ENCODE measurements around the gene LIN37. TPM values are rescaled to one million over a fixed set of nuclear protein-coding genes. Genes with fewer than 3 reads are reported as not detected.

LIN37 gene
- total and polyA plus RNA-seq, 9 of the 15 experiments (the other 6 are each of a cell fraction or from before 2014, with no cell fraction given): 1.2 to 12.5 (median 8.6) TPM

DNA sequence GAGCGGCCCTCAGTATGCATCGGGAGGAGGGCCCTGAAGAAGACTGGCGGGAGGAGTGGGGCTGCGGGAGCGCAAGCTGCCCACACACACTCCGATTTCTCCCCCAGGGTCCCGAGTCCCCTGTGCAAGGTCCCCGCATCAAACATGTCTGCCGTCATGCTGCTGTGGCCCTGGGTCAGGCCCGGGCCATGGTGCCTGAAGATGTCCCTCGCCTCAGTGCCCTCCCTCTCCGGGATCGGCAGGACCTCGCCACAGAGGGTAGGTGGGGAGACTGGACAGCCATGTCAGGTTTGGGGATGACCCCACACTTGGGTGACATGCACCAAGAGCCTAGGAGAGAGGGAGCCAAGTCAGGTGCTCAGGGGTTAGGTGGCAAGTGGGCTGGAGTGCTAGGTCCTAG, 25.9 kb upstream of the LIN37 start:
- TF ChIP-seq, protein P1, sequence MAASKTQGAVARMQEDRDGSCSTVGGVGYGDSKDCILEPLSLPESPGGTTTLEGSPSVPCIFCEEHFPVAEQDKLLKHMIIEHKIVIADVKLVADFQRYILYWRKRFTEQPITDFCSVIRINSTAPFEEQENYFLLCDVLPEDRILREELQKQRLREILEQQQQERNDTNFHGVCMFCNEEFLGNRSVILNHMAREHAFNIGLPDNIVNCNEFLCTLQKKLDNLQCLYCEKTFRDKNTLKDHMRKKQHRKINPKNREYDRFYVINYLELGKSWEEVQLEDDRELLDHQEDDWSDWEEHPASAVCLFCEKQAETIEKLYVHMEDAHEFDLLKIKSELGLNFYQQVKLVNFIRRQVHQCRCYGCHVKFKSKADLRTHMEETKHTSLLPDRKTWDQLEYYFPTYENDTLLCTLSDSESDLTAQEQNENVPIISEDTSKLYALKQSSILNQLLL (CRISPR knock-in tag; IDR thresholded peaks at IDR 0.05; ENCODE audit: borderline replicate concordance): no peak
- TF ChIP-seq, protein P2, sequence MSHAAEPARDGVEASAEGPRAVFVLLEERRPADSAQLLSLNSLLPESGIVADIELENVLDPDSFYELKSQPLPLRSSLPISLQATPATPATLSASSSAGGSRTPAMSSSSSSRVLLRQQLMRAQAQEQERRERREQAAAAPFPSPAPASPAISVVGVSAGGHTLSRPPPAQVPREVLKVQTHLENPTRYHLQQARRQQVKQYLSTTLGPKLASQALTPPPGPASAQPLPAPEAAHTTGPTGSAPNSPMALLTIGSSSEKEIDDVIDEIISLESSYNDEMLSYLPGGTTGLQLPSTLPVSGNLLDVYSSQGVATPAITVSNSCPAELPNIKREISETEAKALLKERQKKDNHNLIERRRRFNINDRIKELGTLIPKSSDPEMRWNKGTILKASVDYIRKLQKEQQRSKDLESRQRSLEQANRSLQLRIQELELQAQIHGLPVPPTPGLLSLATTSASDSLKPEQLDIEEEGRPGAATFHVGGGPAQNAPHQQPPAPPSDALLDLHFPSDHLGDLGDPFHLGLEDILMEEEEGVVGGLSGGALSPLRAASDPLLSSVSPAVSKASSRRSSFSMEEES (CRISPR knock-in tag; IDR thresholded peaks at IDR 0.05): no peak
- TF ChIP-seq JUND (IDR thresholded peaks at IDR 0.05; ENCODE audit: borderline replicate concordance, low read depth, low read length) (no peak), JUND (tag; IDR thresholded peaks at IDR 0.05; ENCODE audit: borderline replicate concordance, low read depth, low read length) (no peak), ZNF785 (CRISPR knock-in tag; IDR thresholded peaks at IDR 0.05) (no peak), SREBF2 (CRISPR knock-in tag; IDR thresholded peaks at IDR 0.05) (no peak), NONO (IDR thresholded peaks at IDR 0.05; ENCODE audit: low read depth in 2 of 2, low read length in 1 of 2) (no peak), POLR2G (IDR thresholded peaks at IDR 0.05; ENCODE audit: low read depth, low read length) (peak; percentile 65), XRCC4 (IDR thresholded peaks at IDR 0.05; ENCODE audit: extremely low read depth, insufficient read depth, insufficient read length) (no peak), SOX6 (IDR thresholded peaks at IDR 0.05) (no peak), CBX2 (IDR thresholded peaks at IDR 0.05; ENCODE audit: insufficient read depth, low read length, poor library complexity, severe bottlenecking) (no peak), RBFOX2 (IDR thresholded peaks at IDR 0.05; ENCODE audit: low read depth, low read length) (peak; percentile 67), ESRRA (IDR thresholded peaks at IDR 0.05; ENCODE audit: borderline replicate concordance, low read depth) (no peak), FOS (IDR thresholded peaks at IDR 0.05; ENCODE audit: extremely low read depth, insufficient read length) (no peak)
- TF ChIP-seq, protein P3, sequence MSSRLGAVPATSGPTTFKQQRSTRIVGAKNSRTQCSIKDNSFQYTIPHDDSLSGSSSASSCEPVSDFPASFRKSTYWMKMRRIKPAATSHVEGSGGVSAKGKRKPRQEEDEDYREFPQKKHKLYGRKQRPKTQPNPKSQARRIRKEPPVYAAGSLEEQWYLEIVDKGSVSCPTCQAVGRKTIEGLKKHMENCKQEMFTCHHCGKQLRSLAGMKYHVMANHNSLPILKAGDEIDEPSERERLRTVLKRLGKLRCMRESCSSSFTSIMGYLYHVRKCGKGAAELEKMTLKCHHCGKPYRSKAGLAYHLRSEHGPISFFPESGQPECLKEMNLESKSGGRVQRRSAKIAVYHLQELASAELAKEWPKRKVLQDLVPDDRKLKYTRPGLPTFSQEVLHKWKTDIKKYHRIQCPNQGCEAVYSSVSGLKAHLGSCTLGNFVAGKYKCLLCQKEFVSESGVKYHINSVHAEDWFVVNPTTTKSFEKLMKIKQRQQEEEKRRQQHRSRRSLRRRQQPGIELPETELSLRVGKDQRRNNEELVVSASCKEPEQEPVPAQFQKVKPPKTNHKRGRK (tag; IDR thresholded peaks at IDR 0.05): no peak
- TF ChIP-seq, protein P4, sequence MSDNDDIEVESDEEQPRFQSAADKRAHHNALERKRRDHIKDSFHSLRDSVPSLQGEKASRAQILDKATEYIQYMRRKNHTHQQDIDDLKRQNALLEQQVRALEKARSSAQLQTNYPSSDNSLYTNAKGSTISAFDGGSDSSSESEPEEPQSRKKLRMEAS (CRISPR knock-in tag; IDR thresholded peaks at IDR 0.05): no peak
- WGBS (ENCODE audit: insufficient coverage, low coverage, missing lambda C conversion rate): 100% methylated on average over 10 of the region's 14 CpGs
- no peak overlapping the region for H2AFZ ChIP-seq (ENCODE audit: low read depth, low read length)
- H3K79me2 ChIP-seq (ENCODE audit: control insufficient read depth, insufficient read depth, low read length): peaks cover 33% of the 10 kb centered on the region
- in situ Hi-C loops (cut with MboI): no loop called here
- H3K36me3 ChIP-seq (ENCODE audit: control insufficient read depth, insufficient read depth, low read length): peaks cover 77% of the 10 kb centered on the region; the same call in 2 of the 3 replicates
- no peak for FAIRE-seq
- intact Hi-C loops (cut with micrococcal nuclease): no loop called here
- H3K4me2 ChIP-seq (ENCODE audit: insufficient read depth, low read length): no peak overlapping the region
- no peak for ATAC-seq
- 0 out of 2 replicates have a peak, but pooled peaks cover 11% of the 10 kb centered on the region for H4K20me1 ChIP-seq (replicated peaks; ENCODE audit: control insufficient read depth, insufficient read depth, low read length)
- ChIA-PET POLR2A (interaction anchor here (1.5 kb wide), 1 partner anchor 18 kb away, joined by 5 read pairs; no protein-coding TSS in a partner anchor), CTCF (ENCODE audit: low intra/inter-chr PET ratio) (no interaction called here)
- H3K4me3 ChIP-seq: no peak overlapping the region
- no peaks in the 10 kb centered on the region for H3K9me1 ChIP-seq (ENCODE audit: control insufficient read depth, insufficient read depth, low read length)
- 0 out of 4 replicates have a peak overlapping the region, but pooled peaks of 1 of the 2 experiments have one; percentile 32 for H3K9ac ChIP-seq (ENCODE audit: insufficient read depth in 1 of 2, low read depth in 2 of 2, low read length in 2 of 2)
- no peaks in the 10 kb centered on the region for H3K9me3 ChIP-seq (replicated peaks; ENCODE audit: control insufficient read depth, insufficient read depth, low read depth, low read length)
- H3K4me1 ChIP-seq (replicated peaks in 1 of 2; ENCODE audit: control insufficient read depth in 2 of 2, insufficient read depth in 2 of 2, low read length in 2 of 2): peaks cover 7 to 34% of the 10 kb centered on the region in 2 experiments
- no TSS peak for BruUV-seq (replicated peaks)
- H3K27ac ChIP-seq (ENCODE audit: extremely low read depth, low read depth, low read length): no peak overlapping the region
- no peak for DNase-seq (ENCODE audit: extremely low read depth in 1 of 4, low spot score in 3 of 4)
- H3K27me3 ChIP-seq (ENCODE audit: control insufficient read depth in 2 of 2, insufficient read depth in 2 of 2, low read length in 2 of 2): no peaks in the 10 kb centered on the region

Measured in K562 (cell line).